Right lobe of liver (tissue), 6 donors: Measurements from ENCODE around the gene FBRSL1. TPM values are rescaled to one million over a fixed set of nuclear protein-coding genes. Genes with fewer than 3 reads are reported as not detected.

Experiments
- ATAC-seq, 4 donors: fragments of 200-7000 bp; cut with Tn5 transposase; one replicate each; pipeline ENCODE4 v1.9.1; 2020; ENCODE audit warnings: mild to moderate bottlenecking in 4 of 4, moderate library complexity in 4 of 4
- DNase-seq, 3 donors: peaks; one replicate each; pipeline ENCODE4 v3.0.0-alpha.2; 2020
- H3K27ac ChIP-seq, 3 donors: fragments of 200-600 bp; one replicate each; pipeline ENCODE4 v1.8.0; 2022
- H3K27me3 ChIP-seq, 2 donors: fragments of 200-600 bp; one replicate each; pipeline ENCODE4 v1.8.0; 2022
- H3K36me3 ChIP-seq, 4 donors: fragments of 200-600 bp; sonication (generic) in 1 of 4; one replicate each; pipeline versions ENCODE4 v1.5.1 to v1.8.0; 2017 to 2022; ENCODE audit warnings: control low read depth in 1 of 4
- H3K4me1 ChIP-seq, 4 donors: fragments of 200-600 bp; sonication (generic) in 1 of 4; one replicate each; pipeline versions ENCODE4 v1.5.1 to v1.8.0; 2017 to 2022; ENCODE audit warnings: control low read depth in 1 of 4
- H3K4me3 ChIP-seq, 3 donors: fragments of 200-600 bp; one replicate each; pipeline ENCODE4 v1.8.0; 2022
- H3K9me3 ChIP-seq, 4 donors: fragments of 200-600 bp; sonication (generic) in 1 of 4; one replicate each; pipeline versions ENCODE4 v1.5.1 to v1.8.0; 2017 to 2022; ENCODE audit warnings: control low read depth in 1 of 4
- CTCF ChIP-seq, 4 donors: fragments of 200-600 bp in 3 of 4; fragments of 450-650 bp in 1 of 4; IDR thresholded peaks; one replicate each; pipeline versions ENCODE4 v1.5.1 to v1.8.0; 2016 to 2022; ENCODE audit warnings: antibody characterized with exemption in 4 of 4, mild to moderate bottlenecking in 2 of 4
- POLR2A ChIP-seq: fragments of 450-650 bp; IDR thresholded peaks from one replicate; pipeline ENCODE4 v1.6.1; 2017; ENCODE audit warnings: antibody characterized with exemption, mild to moderate bottlenecking
- WGBS: methylation state at CpG from one replicate; pipeline ENCODE4 v1.1.6; 2018; ENCODE audit warnings: low coverage, low lambda C conversion rate; ENCODE audit not compliant: insufficient coverage; ENCODE audit errors: missing lambda C conversion rate; 5-methylcytosine and 5-hydroxymethylcytosine counted together
- intact Hi-C, 2 donors: fragments of 100-400 bp; cut with DNase I; formaldehyde crosslinking; loops; one replicate each; pipeline versions ENCODE4 v1.11.2 to v1.14.1; 2022
- total RNA-seq, 6 experiments: library from RNA; depleted of rRNA in 2 of 6; stranded (reverse); fragments of >200 nt in 2 of 6; fragmentation: NEBNext Ultra II Directional in 3 of 6; extraction: Animal tissue kit (Norgen Biotek cat#: 25700) in 3 of 6; gene quantifications; one replicate each; pipeline versions ENCODE4 v1.1.0 to v1.2.4, GENCODE V29; 2016 to 2023
- donor health status: DM: no; HTN: yes; CAD: no.
- donor health status: DM: no; HTN: no; CAD: no.
- donor health status: DM: no; HTN: no; CAD: no.
- donor health status: DM: no; HTN: yes; CAD: no.
- donor health status: DM: no; HTN: yes; CAD: no.

The FBRSL1 gene
- total RNA-seq, 6 experiments from 2014 or later, result 16.2 to 27.6 (median 23.3) TPM

DNA sequence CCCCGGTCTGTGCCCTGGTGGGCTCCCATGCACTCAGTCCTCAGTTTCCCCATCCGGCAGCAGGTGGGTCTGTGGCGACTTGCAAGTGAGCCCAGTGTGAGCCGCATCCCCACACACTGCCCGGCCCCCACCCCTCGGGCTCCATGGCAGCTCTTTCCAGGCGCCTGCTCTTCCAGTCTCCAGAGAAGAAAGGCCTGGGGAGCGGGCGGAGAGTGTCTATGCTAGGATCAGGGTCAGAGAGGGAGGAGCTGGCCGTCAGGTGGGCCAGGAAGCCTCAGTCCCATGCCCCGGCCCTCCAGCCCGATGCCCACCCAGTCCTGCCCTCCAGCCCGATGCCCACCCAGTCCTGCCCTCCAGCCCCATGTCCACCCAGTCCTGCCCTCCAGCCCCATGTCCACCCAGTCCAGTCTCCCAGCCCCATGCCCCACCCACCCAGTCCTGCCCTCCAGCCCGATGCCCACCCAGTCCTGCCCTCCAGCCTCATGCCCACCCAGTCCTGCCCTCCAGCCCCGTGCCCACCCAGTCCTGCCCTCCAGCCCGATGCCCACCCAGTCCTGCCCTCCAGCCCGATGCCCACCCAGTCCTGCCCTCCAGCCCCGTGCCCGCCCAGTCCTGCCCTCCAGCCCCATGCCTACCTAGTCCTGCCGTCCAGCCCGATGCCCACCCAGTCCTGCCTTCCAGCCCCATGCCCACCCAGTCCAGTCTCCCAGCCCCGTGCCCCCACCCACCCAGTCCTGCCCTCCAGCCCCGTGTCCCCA is 49.2 kb downstream of the FBRSL1 start:
- WGBS, result 93% methylated on average over 3 of the region's 23 CpGs
- no peaks in the 10 kb centered on the region for H3K27me3 ChIP-seq
- no peaks in the 10 kb centered on the region for H3K36me3 ChIP-seq
- intact Hi-C loops, result no loop called here
- TF ChIP-seq CTCF (IDR thresholded peaks at IDR 0.05) (no peak), POLR2A (no peak)
- no peak overlapping the region for H3K4me3 ChIP-seq
- ATAC-seq, result no peak
- no peaks in the 10 kb centered on the region for H3K9me3 ChIP-seq
- H3K27ac ChIP-seq, result no peak overlapping the region
- no peak for DNase-seq
- H3K4me1 ChIP-seq, result no peaks in the 10 kb centered on the region

- no peak for TF ChIP-seq POLR2A
- no peak for TF ChIP-seq CTCF (IDR thresholded peaks at IDR 0.05)
- no peaks in the 10 kb centered on the region for H3K9me3 ChIP-seq
- H3K36me3 ChIP-seq, result no peaks in the 10 kb centered on the region
- DNase-seq (no peak), ATAC-seq (no peak)
- H3K4me1 ChIP-seq, result no peaks in the 10 kb centered on the region
- H3K27me3 ChIP-seq, result no peaks in the 10 kb centered on the region
- intact Hi-C loops, result no loop called here
- no peak overlapping the region for H3K27ac ChIP-seq
- 100% methylated on average over 2 of the region's 9 CpGs for WGBS
- H3K4me3 ChIP-seq, result no peak overlapping the region
These were observed 50.5 kb downstream of the FBRSL1 start for GRCh38 chr12:132540436-132540835.

GRCh38 chr12:132541200-132541599 is 51.2 kb downstream of the FBRSL1 start:
- no CpG with 5 or more reads among the region's 9 CpGs for WGBS
- Histone ChIP-seq H3K36me3 (no peaks in the 10 kb centered on the region), H3K27me3 (no peaks in the 10 kb centered on the region), H3K4me1 (no peaks in the 10 kb centered on the region), H3K27ac (no peak overlapping the region), H3K9me3 (no peaks in the 10 kb centered on the region), H3K4me3 (no peak overlapping the region)
- intact Hi-C loops, result no loop called here
- DNase-seq (no peak), ATAC-seq (no peak)
- TF ChIP-seq CTCF (IDR thresholded peaks at IDR 0.05), result no peak
- TF ChIP-seq POLR2A, result no peak

DNA sequence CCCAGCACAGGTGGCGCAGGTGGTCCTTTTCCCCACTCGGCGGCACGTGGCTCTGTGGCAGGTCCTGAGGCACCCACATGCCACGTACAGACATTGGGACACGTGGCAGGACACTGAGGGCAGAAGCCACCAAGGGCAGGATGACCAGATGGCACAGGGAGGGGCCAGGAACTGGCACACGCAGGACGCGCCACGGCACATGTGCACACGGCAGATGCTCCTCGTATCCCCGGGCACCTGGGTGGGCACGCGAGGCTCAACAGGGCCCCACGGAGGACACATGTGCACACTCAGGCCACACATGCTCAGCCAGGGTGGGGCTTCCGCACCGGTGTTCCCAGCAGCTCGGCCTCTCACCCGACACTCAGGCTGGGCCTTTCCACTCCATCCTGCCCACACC is 52.0 kb downstream of the FBRSL1 start:
- H3K36me3 ChIP-seq, result no peaks in the 10 kb centered on the region
- DNase-seq (no peak), ATAC-seq (no peak)
- H3K27ac ChIP-seq, result no peak overlapping the region
- H3K4me3 ChIP-seq, result no peak overlapping the region
- intact Hi-C loops, result no loop called here
- no peaks in the 10 kb centered on the region for H3K4me1 ChIP-seq
- H3K9me3 ChIP-seq, result no peaks in the 10 kb centered on the region
- H3K27me3 ChIP-seq, result no peaks in the 10 kb centered on the region
- no CpG with 5 or more reads among the region's 20 CpGs for WGBS
- TF ChIP-seq POLR2A (no peak), CTCF (IDR thresholded peaks at IDR 0.05) (no peak)
